ENCODE data around the gene RAX2.
A peak's percentile ranks its signal among the peaks of the same experiment; 100 is the strongest.

RAX2 gene

DNA sequence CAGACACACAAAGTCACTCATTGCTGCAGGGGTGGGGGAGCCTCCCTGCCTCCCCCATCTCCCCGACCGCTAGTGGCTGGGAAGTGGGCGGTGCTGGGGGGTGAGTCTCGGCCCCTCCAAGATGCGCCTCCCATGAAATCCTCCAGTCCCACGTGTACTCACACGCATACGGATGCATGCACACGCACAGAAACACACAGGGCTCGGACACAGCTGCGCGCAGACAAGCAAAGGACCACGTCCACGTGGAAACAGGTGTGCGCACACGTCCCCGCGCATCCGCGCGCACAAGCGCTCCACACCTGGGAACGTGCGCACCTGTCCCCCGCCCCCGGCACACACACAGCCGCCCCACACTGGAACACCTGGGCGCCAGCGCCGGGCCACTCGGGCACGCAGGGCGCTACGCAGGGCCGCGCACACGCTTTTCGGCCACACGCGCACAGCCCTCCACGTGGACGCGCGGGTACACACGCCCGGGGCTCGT, 13.5 kb upstream of the RAX2 start:
- Histone ChIP-seq H3K4me2 (ENCODE audit: insufficient read depth, low read length) (peak overlapping the region; percentile 66), H2AFZ (ENCODE audit: low read depth, low read length) (peak overlapping the region; percentile 41), H3K9ac (ENCODE audit: low read depth, low read length) (peak overlapping the region; percentile 57), H3K9me3 (ENCODE audit: insufficient read depth, low read length, severe bottlenecking) (peaks cover 19% of the 10 kb centered on the region), H3K27me3 (ENCODE audit: insufficient read depth, low read length, poor library complexity) (peaks cover 19% of the 10 kb centered on the region), H3K27ac (ENCODE audit: low read length) (no peak overlapping the region), H3K4me3 (ENCODE audit: low read depth in 1 of 2, low read length in 2 of 2) (peak overlapping the region; percentile 21 to 61; a peak in 3 of 4 replicates), H4K20me1 (ENCODE audit: insufficient read depth, low read length) (0 out of 2 replicates have a peak, but pooled peaks cover 5% of the 10 kb centered on the region), H3K4me1 (ENCODE audit: insufficient read depth, low read length) (peaks cover 8% of the 10 kb centered on the region), H3K79me2 (ENCODE audit: insufficient read depth, low read length) (no peaks in the 10 kb centered on the region), H3K36me3 (ENCODE audit: insufficient read depth, low read length) (no peaks in the 10 kb centered on the region)
- peak; percentile 52 for ATAC-seq (ENCODE audit: insufficient read depth, low read depth)
- peak; percentile 50 for DNase-seq
- TF ChIP-seq, protein P1, sequence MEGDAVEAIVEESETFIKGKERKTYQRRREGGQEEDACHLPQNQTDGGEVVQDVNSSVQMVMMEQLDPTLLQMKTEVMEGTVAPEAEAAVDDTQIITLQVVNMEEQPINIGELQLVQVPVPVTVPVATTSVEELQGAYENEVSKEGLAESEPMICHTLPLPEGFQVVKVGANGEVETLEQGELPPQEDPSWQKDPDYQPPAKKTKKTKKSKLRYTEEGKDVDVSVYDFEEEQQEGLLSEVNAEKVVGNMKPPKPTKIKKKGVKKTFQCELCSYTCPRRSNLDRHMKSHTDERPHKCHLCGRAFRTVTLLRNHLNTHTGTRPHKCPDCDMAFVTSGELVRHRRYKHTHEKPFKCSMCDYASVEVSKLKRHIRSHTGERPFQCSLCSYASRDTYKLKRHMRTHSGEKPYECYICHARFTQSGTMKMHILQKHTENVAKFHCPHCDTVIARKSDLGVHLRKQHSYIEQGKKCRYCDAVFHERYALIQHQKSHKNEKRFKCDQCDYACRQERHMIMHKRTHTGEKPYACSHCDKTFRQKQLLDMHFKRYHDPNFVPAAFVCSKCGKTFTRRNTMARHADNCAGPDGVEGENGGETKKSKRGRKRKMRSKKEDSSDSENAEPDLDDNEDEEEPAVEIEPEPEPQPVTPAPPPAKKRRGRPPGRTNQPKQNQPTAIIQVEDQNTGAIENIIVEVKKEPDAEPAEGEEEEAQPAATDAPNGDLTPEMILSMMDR (IDR thresholded peaks at IDR 0.05; ENCODE audit: borderline replicate concordance, extremely low read depth, low read length, poor library complexity, severe bottlenecking): no peak
- TF ChIP-seq EZH2 (IDR thresholded peaks at IDR 0.05; ENCODE audit: borderline replicate concordance, low read depth, low read length, severe bottlenecking): peak; percentile 89

- Histone ChIP-seq H3K4me1 (ENCODE audit: insufficient read depth, low read length) (peaks cover 8% of the 10 kb centered on the region), H3K9me3 (ENCODE audit: insufficient read depth, low read length, severe bottlenecking) (peaks cover 19% of the 10 kb centered on the region), H3K4me2 (ENCODE audit: insufficient read depth, low read length) (peak overlapping the region; percentile 66), H3K36me3 (ENCODE audit: insufficient read depth, low read length) (no peaks in the 10 kb centered on the region), H3K27me3 (ENCODE audit: insufficient read depth, low read length, poor library complexity) (peaks cover 19% of the 10 kb centered on the region), H3K9ac (ENCODE audit: low read depth, low read length) (peak overlapping the region; percentile 57), H4K20me1 (ENCODE audit: insufficient read depth, low read length) (0 out of 2 replicates have a peak, but pooled peaks cover 5% of the 10 kb centered on the region), H3K79me2 (ENCODE audit: insufficient read depth, low read length) (no peaks in the 10 kb centered on the region), H3K4me3 (ENCODE audit: low read depth in 1 of 2, low read length in 2 of 2) (peak overlapping the region in 1 of 2 experiments; percentile 61; a peak in 3 of 4 replicates), H2AFZ (ENCODE audit: low read depth, low read length) (no peak overlapping the region), H3K27ac (ENCODE audit: low read length) (no peak overlapping the region)
- no peak for ATAC-seq (ENCODE audit: insufficient read depth, low read depth)
- TF ChIP-seq, protein P1 (IDR thresholded peaks at IDR 0.05; ENCODE audit: borderline replicate concordance, extremely low read depth, low read length, poor library complexity, severe bottlenecking): no peak
- TF ChIP-seq EZH2 (IDR thresholded peaks at IDR 0.05; ENCODE audit: borderline replicate concordance, low read depth, low read length, severe bottlenecking): no peak
- no peak for DNase-seq
These were observed 12.8 kb upstream of the RAX2 start for GRCh38 chr19:3784607-3785450.

GRCh38 chr19:3783660-3784584, 11.9 kb upstream of the RAX2 start:
- no peak for DNase-seq

More at GRCh38 chr19:3783660-3784584, 11.9 kb upstream of the RAX2 start:
- TF ChIP-seq EZH2 (IDR thresholded peaks at IDR 0.05; ENCODE audit: borderline replicate concordance, low read depth, low read length, severe bottlenecking): no peak
- TF ChIP-seq, protein P1 (IDR thresholded peaks at IDR 0.05; ENCODE audit: borderline replicate concordance, extremely low read depth, low read length, poor library complexity, severe bottlenecking): peak; percentile 54
- Histone ChIP-seq H4K20me1 (ENCODE audit: insufficient read depth, low read length) (0 out of 2 replicates have a peak, but pooled peaks cover 5% of the 10 kb centered on the region), H3K4me2 (ENCODE audit: insufficient read depth, low read length) (no peak overlapping the region), H3K36me3 (ENCODE audit: insufficient read depth, low read length) (no peaks in the 10 kb centered on the region), H3K79me2 (ENCODE audit: insufficient read depth, low read length) (no peaks in the 10 kb centered on the region), H3K9ac (ENCODE audit: low read depth, low read length) (no peak overlapping the region), H3K27ac (ENCODE audit: low read length) (no peak overlapping the region), H3K9me3 (ENCODE audit: insufficient read depth, low read length, severe bottlenecking) (peaks cover 19% of the 10 kb centered on the region), H3K27me3 (ENCODE audit: insufficient read depth, low read length, poor library complexity) (peaks cover 19% of the 10 kb centered on the region), H3K4me1 (ENCODE audit: insufficient read depth, low read length) (peaks cover 8% of the 10 kb centered on the region), H2AFZ (ENCODE audit: low read depth, low read length) (no peak overlapping the region), H3K4me3 (ENCODE audit: low read depth in 1 of 2, low read length in 2 of 2) (no peak overlapping the region)
- no peak for ATAC-seq (ENCODE audit: insufficient read depth, low read depth)

Measured in DND-41 (cell line).